Smooth muscle cell (in vitro differentiated cells): ENCODE results near the gene RPL19. TPM values are rescaled to one million over a fixed set of nuclear protein-coding genes. Genes with fewer than 3 reads are reported as not detected.

Source experiments
- DNase-seq: peaks from one replicate; lab custom pipeline; 2025; ENCODE audit not compliant: unreplicated experiment; lab: John Stamatoyannopoulos, UW
- H2AFZ ChIP-seq: fragments of 200-600 bp; sonication (generic); 2 replicates; pipeline ENCODE4 v1.6.0; 2016; ENCODE audit warnings: antibody characterized with exemption, low read depth, mild to moderate bottlenecking
- H3F3A ChIP-seq: fragments of 200-600 bp; sonication (generic); 2 replicates; pipeline ENCODE4 v1.6.0; 2017; ENCODE audit warnings: antibody characterized with exemption, low read depth
- H3K27ac ChIP-seq: fragments of 200-600 bp; sonication (generic); 2 replicates; pipeline ENCODE4 v1.5.1; 2016; ENCODE audit warnings: low read depth, mild to moderate bottlenecking
- H3K27me3 ChIP-seq: fragments of 200-600 bp; sonication (generic); 2 replicates; pipeline ENCODE4 v1.6.1; 2016; ENCODE audit warnings: low read depth, mild to moderate bottlenecking
- H3K36me3 ChIP-seq: fragments of 200-600 bp; sonication (generic); 2 replicates; pipeline ENCODE4 v1.5.1; 2016; ENCODE audit warnings: low read depth
- H3K4me1 ChIP-seq: fragments of 200-600 bp; sonication (generic); 2 replicates; pipeline ENCODE4 v1.5.1; 2016; ENCODE audit warnings: low read depth
- H3K4me2 ChIP-seq: fragments of 200-600 bp; sonication (generic); 2 replicates; pipeline ENCODE4 v1.6.0; 2016; ENCODE audit warnings: mild to moderate bottlenecking
- H3K4me3 ChIP-seq: fragments of 200-600 bp; sonication (generic); 2 replicates; pipeline ENCODE4 v1.5.1; 2016; ENCODE audit warnings: mild to moderate bottlenecking
- H3K79me2 ChIP-seq: fragments of 200-600 bp; sonication (generic); 2 replicates; pipeline ENCODE4 v1.6.0; 2016; ENCODE audit warnings: low read depth, mild to moderate bottlenecking
- H3K9ac ChIP-seq: fragments of 200-600 bp; sonication (generic); 2 replicates; pipeline ENCODE4 v1.6.0; 2016; ENCODE audit warnings: low read depth
- H3K9me3 ChIP-seq: fragments of 200-600 bp; sonication (generic); replicated peaks from 2 replicates; pipeline ENCODE4 v1.5.1; 2016; ENCODE audit warnings: low read depth
- H4K20me1 ChIP-seq: fragments of 200-600 bp; sonication (generic); 2 replicates; pipeline ENCODE4 v1.6.0; 2016; ENCODE audit warnings: low read depth
- WGBS: methylation state at CpG from one replicate; pipeline ENCODE4 v1.1.7; 2016; ENCODE audit warnings: low lambda C conversion rate; 5-methylcytosine and 5-hydroxymethylcytosine counted together
- polyA plus RNA-seq: library from polyadenylated mRNA; unstranded; fragments of >200 nt; fragmentation: Nextera tagmentation; extraction: Ambion mirVana; gene quantifications from 2 replicates; pipeline ENCODE4 v1.2.1, GENCODE V29; 2016
- total RNA-seq: library from RNA; depleted of rRNA; stranded (reverse); fragments of >200 nt; gene quantifications from 2 replicates; pipeline ENCODE4 v1.2.3, GENCODE V29; 2014
- TF ChIP-seq, protein P1 (sequence below): fragments of 200-600 bp; sonication (generic); IDR thresholded peaks from 2 replicates; pipeline ENCODE4 v1.5.1; 2017; ENCODE audit warnings: borderline replicate concordance, mild to moderate bottlenecking, antibody characterized with exemption; ENCODE audit not compliant: insufficient read depth, poor library complexity, severe bottlenecking

RPL19 gene
- total and polyA plus RNA-seq, 2 experiments from 2014 or later = 818 to 2,675 TPM

DNA sequence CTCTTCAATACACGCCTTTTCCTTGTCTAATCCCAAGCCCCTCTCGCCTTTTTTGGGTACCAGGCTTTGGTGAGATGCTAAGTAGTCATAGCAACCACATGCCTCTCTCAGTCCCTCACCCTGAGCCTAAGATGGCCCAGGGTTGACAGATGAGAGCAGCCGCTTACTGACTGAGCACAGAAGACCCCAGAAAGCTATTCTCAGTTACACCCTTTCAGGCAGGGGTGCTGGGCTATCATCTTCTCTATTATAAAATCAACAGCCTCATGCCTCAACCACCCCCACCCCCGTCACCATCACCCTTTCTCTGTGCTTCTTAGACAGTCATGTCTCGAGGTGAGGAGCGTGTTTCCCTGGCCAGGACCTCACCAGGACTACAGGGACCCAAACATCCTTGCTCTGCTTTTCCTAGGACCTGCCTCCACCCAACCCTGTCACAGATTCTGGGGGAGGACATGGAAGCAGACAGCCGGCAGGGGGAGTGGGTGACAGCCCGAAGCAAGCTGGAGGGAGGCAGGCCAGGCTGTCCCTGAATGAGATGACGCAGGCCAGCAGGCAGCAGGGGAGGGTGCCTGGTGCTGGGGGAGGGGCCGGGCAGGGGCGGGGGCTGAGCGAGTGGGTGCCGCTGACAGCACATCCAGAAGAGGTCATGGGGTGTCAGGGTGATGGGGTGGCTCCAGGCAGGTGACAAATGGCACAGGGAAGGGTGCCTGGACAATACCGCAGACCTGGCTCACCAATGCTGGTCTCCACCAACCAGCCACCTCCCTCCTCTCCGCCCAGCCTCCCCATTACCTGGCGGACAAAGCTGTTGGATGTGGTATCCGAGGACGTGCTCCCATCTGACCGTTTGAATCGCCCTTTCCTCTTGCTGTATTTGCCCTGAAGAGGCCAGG lies 5.7 kb upstream of the RPL19 start:
- Histone ChIP-seq H3K4me3 (no peak overlapping the region), H3K79me2 (peaks cover 19% of the 10 kb centered on the region), H3K27ac (no peak overlapping the region), H3K4me2 (peak overlapping the region; percentile 98), H3K9me3 (no peaks in the 10 kb centered on the region), H3K27me3 (no peaks in the 10 kb centered on the region), H3F3A (peaks cover 3% of the 10 kb centered on the region), H3K4me1 (peaks cover 23% of the 10 kb centered on the region), H2AFZ (no peak overlapping the region), H4K20me1 (peaks cover 18% of the 10 kb centered on the region), H3K9ac (no peak overlapping the region), H3K36me3 (no peaks in the 10 kb centered on the region)
- DNase-seq = peak; percentile 51
- TF ChIP-seq, protein P1, sequence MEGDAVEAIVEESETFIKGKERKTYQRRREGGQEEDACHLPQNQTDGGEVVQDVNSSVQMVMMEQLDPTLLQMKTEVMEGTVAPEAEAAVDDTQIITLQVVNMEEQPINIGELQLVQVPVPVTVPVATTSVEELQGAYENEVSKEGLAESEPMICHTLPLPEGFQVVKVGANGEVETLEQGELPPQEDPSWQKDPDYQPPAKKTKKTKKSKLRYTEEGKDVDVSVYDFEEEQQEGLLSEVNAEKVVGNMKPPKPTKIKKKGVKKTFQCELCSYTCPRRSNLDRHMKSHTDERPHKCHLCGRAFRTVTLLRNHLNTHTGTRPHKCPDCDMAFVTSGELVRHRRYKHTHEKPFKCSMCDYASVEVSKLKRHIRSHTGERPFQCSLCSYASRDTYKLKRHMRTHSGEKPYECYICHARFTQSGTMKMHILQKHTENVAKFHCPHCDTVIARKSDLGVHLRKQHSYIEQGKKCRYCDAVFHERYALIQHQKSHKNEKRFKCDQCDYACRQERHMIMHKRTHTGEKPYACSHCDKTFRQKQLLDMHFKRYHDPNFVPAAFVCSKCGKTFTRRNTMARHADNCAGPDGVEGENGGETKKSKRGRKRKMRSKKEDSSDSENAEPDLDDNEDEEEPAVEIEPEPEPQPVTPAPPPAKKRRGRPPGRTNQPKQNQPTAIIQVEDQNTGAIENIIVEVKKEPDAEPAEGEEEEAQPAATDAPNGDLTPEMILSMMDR = peak; percentile 58
- 53% methylated on average over 14 of the region's 20 CpGs for WGBS

DNA sequence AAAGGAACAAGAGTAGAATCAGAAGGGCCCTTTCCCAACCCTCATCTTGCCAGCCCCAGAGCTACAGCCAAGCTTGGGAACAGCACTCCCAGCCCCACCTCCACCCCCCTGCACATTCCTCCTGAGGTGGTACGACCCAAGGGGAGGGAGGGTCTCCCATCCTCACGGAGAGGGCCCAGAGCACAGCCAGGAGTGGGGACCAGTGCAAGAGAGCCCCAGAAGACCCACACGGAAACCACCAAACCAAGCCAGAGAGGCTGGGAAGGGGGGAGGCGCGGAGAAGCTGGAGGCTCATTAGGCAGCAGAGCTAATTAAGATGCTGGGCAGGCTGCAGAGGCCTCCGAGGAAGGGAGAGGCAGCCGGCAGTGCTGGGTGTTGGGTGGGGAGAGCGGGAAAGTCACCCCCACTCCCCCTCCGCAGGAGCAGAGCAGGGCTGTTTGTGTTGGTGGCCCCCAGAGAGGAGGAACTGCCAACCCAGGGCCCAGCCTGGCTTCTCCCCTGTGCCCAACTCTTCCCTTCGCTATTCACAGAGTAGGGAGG lies 5.0 kb upstream of the RPL19 start:
- no peaks in the 10 kb centered on the region for H3K9me3 ChIP-seq
- no peak overlapping the region for H3K4me3 ChIP-seq
- H3K27me3 ChIP-seq = no peaks in the 10 kb centered on the region
- no peaks in the 10 kb centered on the region for H3K36me3 ChIP-seq
- no peak overlapping the region for H3K27ac ChIP-seq
- no peak for DNase-seq
- H3F3A ChIP-seq = peaks cover 3% of the 10 kb centered on the region
- H3K4me2 ChIP-seq = peak overlapping the region; percentile 98
- peaks cover 18% of the 10 kb centered on the region for H4K20me1 ChIP-seq
- TF ChIP-seq, protein P1 = no peak
- peaks cover 23% of the 10 kb centered on the region for H3K4me1 ChIP-seq
- H3K9ac ChIP-seq = no peak overlapping the region
- peaks cover 19% of the 10 kb centered on the region for H3K79me2 ChIP-seq
- 37% methylated on average over 10 of the region's 10 CpGs for WGBS
- H2AFZ ChIP-seq = no peak overlapping the region

DNA sequence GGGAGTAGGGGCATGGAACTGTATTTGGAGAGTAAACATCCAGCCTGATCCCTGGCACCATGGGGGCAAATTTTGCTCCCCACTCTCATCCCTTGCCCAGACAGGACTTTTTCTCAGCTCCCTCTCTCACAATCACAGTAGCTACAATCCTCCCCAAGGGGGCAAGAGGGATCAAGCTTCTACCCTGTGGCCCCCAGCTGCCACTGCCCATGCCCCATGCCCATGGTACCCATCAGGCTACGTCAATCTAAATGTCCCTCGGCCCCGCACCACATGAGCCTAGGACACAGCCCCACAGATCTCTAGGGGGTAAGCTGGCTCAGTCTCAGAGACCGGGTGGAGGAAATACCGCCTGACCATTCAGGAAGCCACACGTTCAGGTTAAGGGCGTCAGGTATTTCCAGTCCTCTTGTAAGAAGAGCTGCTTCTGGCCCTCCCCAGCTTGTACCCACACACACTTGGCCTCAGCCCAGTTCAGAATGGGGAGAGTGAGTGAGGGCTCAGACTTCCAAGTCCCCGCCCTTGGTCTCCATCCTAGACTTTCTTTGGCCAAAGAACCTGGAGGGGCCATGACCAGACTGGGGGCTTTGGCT lies 4.4 kb upstream of the RPL19 start:
- H3K79me2 ChIP-seq = peaks cover 25% of the 10 kb centered on the region
- H2AFZ ChIP-seq = no peak overlapping the region
- H3K9ac ChIP-seq = no peak overlapping the region
- no peaks in the 10 kb centered on the region for H3K36me3 ChIP-seq
- TF ChIP-seq, protein P1 = no peak
- H3K4me2 ChIP-seq = peak overlapping the region; percentile 98
- 76% methylated on average over 8 of the region's 8 CpGs for WGBS
- peaks cover 23% of the 10 kb centered on the region for H3K4me1 ChIP-seq
- no peaks in the 10 kb centered on the region for H3K9me3 ChIP-seq
- no peak overlapping the region for H3K27ac ChIP-seq
- no peak overlapping the region for H3K4me3 ChIP-seq
- no peaks in the 10 kb centered on the region for H3K27me3 ChIP-seq
- H4K20me1 ChIP-seq = peaks cover 18% of the 10 kb centered on the region
- no peak for DNase-seq
- H3F3A ChIP-seq = peaks cover 3% of the 10 kb centered on the region
